ENCODE measurements around the gene RAI1.
A peak's percentile ranks its signal among the peaks of the same experiment; 100 is the strongest.
"Not testable (repeated sequence)": the region's sequence is repeated elsewhere in the genome, so short reads cannot be mapped to it uniquely, and the experiment has no call there.

Gene RAI1

GRCh38 chr17:17681187-17681743 lies at the start of gene RAI1:
Gene RAI1 (plus strand): TSS chr17:17681458. CDS start chr17:17792949, 111,491 bp downstream.
- peak; percentile 27 for DNase-seq

DNA sequence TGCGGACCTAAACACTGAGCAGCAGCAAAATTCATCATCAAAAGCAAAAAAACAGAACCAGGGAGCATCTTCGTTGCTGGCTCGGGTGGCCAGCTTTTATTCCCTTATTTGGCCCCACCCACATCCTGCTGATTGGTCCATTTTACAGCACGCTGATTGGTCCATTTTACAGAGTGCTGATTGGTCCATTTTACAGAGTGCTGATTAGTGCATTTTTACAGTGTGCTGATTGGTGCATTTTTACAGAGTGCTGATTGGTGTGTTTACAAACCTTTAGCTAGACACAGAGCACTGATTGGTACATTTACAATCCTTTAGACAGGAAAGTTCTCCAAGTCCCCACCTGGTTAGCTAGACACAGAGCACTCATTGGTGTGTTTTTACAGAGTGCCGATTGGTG lies 48.6 kb upstream of the RAI1 start:
- DNase-seq: not testable (repeated sequence)

DNA sequence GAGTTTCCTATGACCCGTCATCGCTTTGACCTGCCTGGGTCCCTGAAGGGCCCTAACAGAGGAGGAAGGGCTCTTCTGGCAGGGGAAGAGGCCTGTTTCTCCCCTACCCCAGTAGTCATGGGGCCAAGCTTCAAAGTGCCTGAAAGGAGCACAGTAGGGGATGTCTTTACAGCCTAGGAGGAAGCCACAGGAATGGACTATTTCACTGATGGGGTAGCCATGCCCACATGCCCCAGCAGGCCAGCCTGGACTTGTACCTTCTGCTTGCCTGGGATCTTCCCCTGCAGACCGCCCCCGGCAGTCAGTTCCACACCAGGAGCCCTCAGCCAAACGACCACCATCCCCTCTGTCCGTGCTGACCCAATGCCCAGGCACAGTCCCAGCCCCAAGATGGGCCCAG lies 47.9 kb upstream of the RAI1 start:
- no peak for DNase-seq

DNA sequence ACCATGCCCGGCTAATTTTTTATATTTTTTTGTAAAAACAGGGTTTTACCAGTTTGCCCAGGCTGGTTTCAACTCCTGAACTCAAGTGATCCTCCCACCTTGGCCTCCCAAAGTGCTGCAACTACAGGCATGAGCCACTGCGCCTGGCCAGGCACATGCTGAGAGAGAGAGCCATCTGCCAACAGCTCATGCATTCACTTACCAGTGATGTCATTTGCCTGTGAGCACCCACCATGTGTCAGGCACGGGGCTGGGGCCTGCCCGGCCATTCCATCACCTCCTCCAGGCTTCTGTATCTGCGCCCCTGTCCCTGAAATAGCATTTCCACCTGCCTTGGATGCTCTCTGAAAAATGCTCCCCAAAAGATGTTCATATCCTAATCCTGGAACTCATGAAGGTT lies 46.1 kb upstream of the RAI1 start:
- no peak for DNase-seq

GRCh38 chr17:17635537-17636271 lies 45.6 kb upstream of the RAI1 start:
- DNase-seq: not testable (repeated sequence)

DNA sequence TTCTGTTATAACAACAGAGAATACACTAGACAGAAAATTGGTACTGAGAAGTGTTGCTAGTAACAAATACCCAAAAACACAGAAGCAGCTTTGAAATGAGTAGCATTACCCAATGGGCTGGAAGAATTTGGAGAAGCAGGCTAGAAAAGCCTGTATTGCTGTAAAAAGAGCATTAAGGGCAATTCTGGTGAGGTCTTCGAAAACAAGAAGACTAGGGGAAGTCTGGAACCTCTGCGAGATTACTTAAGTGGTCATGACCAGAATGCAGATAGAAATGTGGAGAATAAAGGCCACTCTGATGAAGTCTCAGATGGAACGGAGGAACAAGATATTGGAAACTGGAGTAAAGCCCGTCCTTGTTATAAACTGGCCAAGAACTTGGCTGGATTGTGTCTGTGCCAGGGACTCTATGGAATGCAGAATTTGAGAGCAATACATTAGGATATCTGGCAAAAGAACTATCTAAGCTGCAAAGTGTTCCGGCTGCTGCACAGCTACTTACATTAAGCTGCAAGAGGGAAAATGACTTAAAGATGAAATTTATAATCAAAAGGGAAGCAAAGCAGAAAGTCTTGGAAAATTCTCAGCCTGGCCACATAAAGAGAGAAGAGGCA lies 44.9 kb upstream of the RAI1 start:
- DNase-seq: no peak

DNA sequence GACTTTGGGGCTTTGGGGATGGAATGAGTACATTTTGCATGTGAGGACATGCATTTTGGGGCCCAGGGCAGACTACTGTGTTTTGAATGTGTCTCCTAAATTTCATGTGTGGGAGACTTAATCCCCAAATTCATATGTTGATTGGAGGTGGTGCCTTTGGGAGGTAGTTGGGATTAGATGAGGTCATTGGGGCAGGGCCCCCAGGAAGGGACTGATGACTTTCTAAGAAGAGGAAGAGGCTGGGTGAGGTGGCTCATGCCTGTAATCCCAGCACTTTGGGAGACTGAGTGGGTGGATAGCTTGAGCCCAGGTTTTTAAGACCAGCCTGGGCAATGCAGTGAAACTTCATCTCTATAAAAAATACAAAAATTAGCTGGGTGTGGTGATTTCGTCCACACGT lies 42.8 kb upstream of the RAI1 start:
- DNase-seq: no peak

- not testable (repeated sequence) for DNase-seq
Observed at GRCh38 chr17:17639661-17640270, 41.5 kb upstream of the RAI1 start.

DNA sequence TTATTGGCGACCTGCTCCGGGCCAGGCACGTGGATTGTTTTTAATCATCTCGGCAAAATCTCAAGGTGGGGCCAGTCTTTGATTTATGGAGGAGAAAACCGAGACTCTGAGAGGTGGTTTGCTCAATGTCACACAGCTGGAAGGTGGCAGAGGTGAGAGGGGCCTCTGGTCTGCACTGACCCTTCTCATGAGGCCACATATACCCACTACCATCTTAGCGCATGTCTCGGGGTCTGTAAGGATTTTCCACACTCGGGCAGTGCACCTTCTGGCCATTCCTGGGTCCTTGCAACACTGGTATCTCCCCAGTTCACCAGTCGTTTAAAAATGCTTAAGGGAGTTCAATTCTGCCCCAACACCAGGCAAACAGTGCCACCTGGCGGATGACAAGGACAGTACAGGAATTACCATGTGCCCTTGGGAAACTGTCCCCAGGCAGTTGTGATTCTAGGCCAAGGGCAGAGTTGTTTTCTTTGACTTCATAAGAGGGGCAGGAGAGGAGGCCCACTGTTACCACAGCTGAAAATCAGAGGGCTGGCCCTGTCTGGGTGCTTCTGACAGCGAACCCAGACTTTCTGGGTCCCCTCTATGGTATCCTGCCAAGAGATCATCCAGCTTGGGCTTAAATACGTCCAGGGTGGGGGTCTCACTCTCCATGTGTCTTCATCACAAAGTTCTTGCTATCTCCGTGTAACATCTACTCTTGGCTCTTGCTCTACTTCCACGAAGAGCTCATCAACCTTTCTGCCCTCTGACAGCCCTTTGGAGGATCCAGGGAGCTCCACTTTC lies 39.4 kb upstream of the RAI1 start:
- peak; percentile 23 for DNase-seq

DNA sequence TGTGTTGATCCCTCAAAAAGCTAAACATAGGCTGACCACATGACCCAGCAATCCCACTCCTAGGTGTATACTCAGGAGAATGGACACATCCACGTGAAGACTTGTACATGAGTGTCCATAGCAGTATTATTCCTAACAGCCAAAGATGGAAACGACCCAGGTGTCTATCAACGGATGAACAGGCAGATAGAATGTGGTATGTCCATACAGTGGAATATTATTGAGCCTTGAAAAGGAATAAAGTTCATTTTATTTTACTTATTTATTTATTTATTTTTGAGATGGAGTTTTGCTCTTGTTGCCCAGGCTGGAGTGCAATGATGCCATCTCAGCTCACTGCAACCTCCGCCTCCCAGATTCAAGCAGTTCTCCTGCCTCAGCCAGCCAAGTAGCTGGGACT lies 36.1 kb upstream of the RAI1 start:
- not testable (repeated sequence) for DNase-seq

DNA sequence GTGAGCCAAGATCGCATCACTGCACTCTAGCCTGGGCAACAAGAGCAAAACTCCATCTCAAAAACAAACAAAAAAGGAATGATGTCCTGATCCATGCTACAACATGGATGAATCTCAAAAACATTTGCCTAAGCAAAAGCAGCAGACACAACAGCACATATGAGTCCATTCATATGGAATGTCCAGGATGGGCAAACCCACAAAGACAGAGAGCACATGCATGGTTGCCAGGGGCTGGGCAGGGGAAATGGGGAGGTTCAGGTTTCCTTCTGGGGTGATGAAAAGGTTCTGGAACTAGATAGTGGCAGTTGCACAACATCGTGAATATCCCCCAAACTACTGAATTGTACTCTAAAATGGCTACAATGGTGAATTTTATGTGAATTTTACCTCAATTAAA lies 35.3 kb upstream of the RAI1 start:
- DNase-seq: no peak

GRCh38 chr17:17647524-17648178 lies 33.6 kb upstream of the RAI1 start:
- DNase-seq: no peak

GRCh38 chr17:17648762-17649161 lies 32.5 kb upstream of the RAI1 start:
- no peak for DNase-seq

DNA sequence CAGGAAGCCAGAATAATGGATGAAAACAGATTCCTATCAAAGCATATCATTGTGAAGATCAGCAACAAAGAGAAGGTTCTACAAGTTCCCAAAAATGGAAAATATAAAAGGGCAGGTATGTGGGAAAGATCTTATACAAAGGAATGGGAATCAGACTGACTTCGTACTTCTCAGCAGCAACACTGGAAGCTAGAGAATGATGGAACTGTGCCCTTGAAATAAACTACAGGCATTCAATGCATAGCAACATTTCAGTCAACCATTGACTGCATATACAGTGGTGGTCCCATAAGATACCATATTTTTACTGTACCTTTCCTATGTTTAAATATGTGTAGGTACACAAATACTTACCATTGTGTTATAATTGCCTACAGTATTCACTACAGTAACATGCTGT lies 30.3 kb upstream of the RAI1 start:
- no peak for DNase-seq

DNA sequence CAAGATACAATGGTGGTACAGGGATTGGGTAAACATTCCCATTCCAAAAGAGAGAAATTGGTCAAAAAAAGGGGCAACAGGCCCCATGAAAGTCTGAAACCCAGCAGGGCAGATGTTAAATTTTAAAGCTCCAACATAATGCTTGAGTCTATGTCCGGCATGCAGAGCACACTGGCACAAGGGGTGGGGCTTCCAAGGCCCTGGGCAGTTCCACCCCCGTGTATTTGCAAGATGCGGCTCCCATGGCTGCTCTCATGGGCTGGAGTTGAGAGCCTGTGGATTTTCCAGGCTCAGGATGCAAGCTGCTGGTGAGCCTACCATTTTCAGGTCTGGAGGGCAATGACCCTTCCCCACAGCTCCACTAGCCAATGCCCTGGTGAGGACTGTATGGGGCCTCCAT lies 27.9 kb upstream of the RAI1 start:
- DNase-seq: no peak

DNA sequence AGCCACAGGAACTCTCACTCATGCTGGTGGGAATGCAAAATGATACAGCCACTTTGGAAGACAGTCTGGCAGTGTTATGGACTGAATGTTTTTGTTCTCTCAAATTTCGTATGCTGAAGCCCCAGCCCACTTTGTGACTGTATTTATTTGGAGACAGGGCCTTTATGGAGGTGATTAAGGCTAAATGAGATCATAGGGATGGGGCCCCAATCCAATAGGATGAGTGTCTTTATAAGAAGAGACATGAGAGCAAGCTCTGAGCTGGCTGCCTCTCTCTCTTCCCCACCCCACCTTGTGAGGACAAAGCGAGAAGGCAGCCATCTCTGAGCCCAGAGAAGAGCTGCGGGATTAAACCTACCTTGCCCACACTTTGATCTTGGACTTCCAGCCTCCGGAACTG lies 21.9 kb upstream of the RAI1 start:
- DNase-seq: no peak

GRCh38 chr17:17661134-17661533 lies 20.1 kb upstream of the RAI1 start:
- DNase-seq: no peak

DNA sequence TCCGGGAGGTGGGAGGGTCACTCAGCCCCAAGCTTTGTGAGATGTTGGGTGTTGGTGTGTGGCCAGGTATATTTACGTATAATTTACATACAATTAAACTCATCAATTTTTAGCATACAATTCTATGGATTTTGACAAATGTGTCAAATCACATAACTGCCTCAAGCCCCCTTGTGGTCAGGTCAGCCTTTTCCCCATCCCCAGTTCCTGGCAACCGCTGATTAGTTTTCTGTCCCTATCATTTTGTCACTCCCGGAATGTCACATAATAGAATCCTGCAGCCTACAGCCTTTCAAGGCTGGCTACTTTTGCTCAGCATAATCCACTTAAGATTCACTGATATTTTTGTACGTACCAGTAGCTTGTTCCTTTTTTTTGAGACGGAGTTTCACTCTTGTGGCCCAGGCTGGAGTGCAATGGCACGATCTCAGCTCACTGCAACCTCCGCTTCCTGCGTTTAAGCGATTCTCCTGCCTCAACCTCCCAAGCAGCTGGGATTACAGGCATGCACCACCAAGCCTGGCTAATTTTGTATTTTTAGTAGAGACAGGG lies 19.3 kb upstream of the RAI1 start:
- no peak for DNase-seq

GRCh38 chr17:17663160-17664063 lies 17.8 kb upstream of the RAI1 start:
- no peak for DNase-seq

- no peak for DNase-seq
Observed at GRCh38 chr17:17664064-17664452, 17.2 kb upstream of the RAI1 start.

- no peak for DNase-seq
Observed at GRCh38 chr17:17665255-17665654, 16.0 kb upstream of the RAI1 start.
